ENCODE measurements around the gene ZNF784.

DNA sequence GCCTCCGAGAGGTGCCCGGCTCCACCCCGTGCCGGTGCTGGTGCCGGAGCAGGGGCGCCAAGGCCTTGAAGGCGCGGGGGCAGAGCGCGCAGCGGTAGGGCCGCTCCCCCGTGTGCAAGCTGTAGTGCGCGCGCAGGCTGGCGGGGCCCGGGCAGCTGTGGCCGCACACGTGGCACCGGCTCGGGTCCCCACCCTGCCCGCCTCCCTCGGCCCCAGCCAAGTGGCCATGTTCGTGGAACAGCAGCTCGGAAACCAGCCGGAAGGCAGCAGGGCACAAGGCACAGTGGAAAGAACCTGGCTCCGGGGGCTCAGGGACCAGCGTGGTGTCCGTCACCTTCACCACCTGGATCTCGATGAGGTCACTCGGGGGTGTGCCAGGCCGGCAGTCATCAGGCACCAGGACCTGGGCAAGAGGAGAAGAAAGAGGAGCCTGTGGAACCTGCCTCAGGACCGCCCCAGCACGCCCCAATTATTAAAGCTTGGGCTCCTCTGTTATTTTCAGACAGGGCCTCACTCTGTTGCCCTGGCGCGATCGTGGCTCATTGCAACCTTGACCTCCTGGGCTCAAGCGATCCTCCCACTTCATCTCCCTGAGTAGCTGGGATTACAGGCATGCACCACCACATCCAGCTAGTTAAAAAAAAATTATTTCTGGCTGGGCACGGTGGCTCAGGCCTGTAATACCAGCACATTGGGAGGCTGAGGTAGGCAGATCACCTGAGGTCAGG lies 2.0 kb downstream of the ZNF784 start:
- TF ChIP-seq SP1 (IDR thresholded peaks at IDR 0.05) = no peak
- TF ChIP-seq FOXM1 (IDR thresholded peaks at IDR 0.05; ENCODE audit: borderline replicate concordance) = no peak
- no peak for TF ChIP-seq ELF4 (IDR thresholded peaks at IDR 0.05)
- no peak for TF ChIP-seq ZNF384 (IDR thresholded peaks at IDR 0.05)
- no peak for TF ChIP-seq SUZ12 (IDR thresholded peaks at IDR 0.05)
- no peak for TF ChIP-seq BHLHE40 (IDR thresholded peaks at IDR 0.05; ENCODE audit: borderline replicate concordance)
- no peak for TF ChIP-seq TARDBP (IDR thresholded peaks at IDR 0.05)
- TF ChIP-seq FOXK2 (IDR thresholded peaks at IDR 0.05) = no peak
- TF ChIP-seq PKNOX1 (IDR thresholded peaks at IDR 0.05) = no peak
- TF ChIP-seq FOXA1 (IDR thresholded peaks at IDR 0.05) = no peak
- no peak for TF ChIP-seq ARNT (IDR thresholded peaks at IDR 0.05)
- no peak for TF ChIP-seq CTBP1 (IDR thresholded peaks at IDR 0.05; ENCODE audit: borderline replicate concordance)
- TF ChIP-seq L3MBTL2 (conservative IDR thresholded peaks at IDR 0.05) = no peak
- no peak for TF ChIP-seq HDGF (IDR thresholded peaks at IDR 0.05; ENCODE audit: borderline replicate concordance)

Data from HEK293T (cell line).